Adrenal gland (tissue), 5 donors: Measurements from ENCODE around the gene KLF16.

Experiments used
- CTCF ChIP-seq, 6 experiments: fragments of 450-650 bp in 4 of 6; fragments of 200-600 bp in 2 of 6; sonication (generic) in 1 of 6; IDR thresholded peaks; 1 replicate in 5 of 6; 2 replicates in 1 of 6; pipeline versions ENCODE4 v1.5.1 to v1.8.0; 2016 to 2021; ENCODE audit warnings: antibody characterized with exemption in 6 of 6, mild to moderate bottlenecking in 2 of 6, moderate library complexity in 1 of 6
- POLR2A ChIP-seq, 2 donors: fragments of 450-650 bp; IDR thresholded peaks; one replicate each; pipeline ENCODE4 v1.6.1; 2017; ENCODE audit warnings: antibody characterized with exemption in 2 of 2, mild to moderate bottlenecking in 2 of 2, moderate library complexity in 1 of 2
- donor health status: DM: no; HTN: no; CAD: no.

GRCh38 chr19:1905110-1905862 lies 41.9 kb upstream of the KLF16 start, which contains the start of the genes ADAT3 and SCAMP4:
- TF ChIP-seq CTCF (IDR thresholded peaks at IDR 0.05) = no peak
- TF ChIP-seq POLR2A (IDR thresholded peaks at IDR 0.05) = peak; percentile 68 to 81
